Body of pancreas (tissue), 4 donors: ENCODE data around the gene SCYGR2.

Experiments
- POLR2A ChIP-seq, 3 donors: fragments of 450-650 bp; IDR thresholded peaks; one replicate each; pipeline ENCODE4 v1.6.1; 2016; ENCODE audit warnings: antibody characterized with exemption in 3 of 3, mild to moderate bottlenecking in 2 of 3
- TF ChIP-seq, protein P1 (sequence below), 7 experiments: fragments of 450-650 bp in 4 of 7; fragments of 200-600 bp in 3 of 7; sonication (generic) in 3 of 7; IDR thresholded peaks; one replicate each; pipeline ENCODE4 v1.5.1; 2016 to 2019; ENCODE audit warnings: antibody characterized with exemption in 7 of 7

DNA sequence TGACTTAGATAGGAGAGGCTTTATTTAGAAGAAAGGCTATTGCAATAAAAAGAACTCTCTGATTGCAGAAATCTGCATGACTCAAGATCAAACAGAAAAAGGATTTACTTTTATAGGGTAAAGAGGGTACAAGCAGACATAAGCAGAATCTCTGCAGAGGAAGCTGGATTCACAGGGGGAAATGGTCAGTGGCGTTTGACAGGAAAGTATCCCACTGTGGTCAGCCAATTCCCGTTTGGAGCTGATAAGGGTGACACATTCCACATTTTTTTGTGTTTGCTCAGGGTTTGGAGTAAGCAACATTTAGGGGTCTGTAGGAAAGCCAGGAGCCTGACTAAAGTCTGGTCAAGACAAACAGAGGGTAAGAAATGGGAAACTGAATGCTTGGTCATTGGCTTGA, 44.0 kb downstream of the SCYGR2 start:
- TF ChIP-seq, protein P1, sequence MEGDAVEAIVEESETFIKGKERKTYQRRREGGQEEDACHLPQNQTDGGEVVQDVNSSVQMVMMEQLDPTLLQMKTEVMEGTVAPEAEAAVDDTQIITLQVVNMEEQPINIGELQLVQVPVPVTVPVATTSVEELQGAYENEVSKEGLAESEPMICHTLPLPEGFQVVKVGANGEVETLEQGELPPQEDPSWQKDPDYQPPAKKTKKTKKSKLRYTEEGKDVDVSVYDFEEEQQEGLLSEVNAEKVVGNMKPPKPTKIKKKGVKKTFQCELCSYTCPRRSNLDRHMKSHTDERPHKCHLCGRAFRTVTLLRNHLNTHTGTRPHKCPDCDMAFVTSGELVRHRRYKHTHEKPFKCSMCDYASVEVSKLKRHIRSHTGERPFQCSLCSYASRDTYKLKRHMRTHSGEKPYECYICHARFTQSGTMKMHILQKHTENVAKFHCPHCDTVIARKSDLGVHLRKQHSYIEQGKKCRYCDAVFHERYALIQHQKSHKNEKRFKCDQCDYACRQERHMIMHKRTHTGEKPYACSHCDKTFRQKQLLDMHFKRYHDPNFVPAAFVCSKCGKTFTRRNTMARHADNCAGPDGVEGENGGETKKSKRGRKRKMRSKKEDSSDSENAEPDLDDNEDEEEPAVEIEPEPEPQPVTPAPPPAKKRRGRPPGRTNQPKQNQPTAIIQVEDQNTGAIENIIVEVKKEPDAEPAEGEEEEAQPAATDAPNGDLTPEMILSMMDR (IDR thresholded peaks at IDR 0.05): no peak
- no peak for TF ChIP-seq POLR2A (IDR thresholded peaks at IDR 0.05)
